GM21360 (cell line): ENCODE measurements around the gene F11R.
A peak's percentile ranks its signal among the peaks of the same experiment; 100 is the strongest.
"Not testable (repeated sequence)": the region's sequence is repeated elsewhere in the genome, so short reads cannot be mapped to it uniquely, and the experiment has no call there.

Experiments used
- ATAC-seq: cut with Tn5 transposase; IDR thresholded peaks from one replicate; pipeline ENCODE4 v1.9.1; 2021; ENCODE audit warnings: mild to moderate bottlenecking, moderate library complexity; ENCODE audit not compliant: unreplicated experiment

The F11R gene

GRCh38 chr1:161044908-161045735, 24.2 kb upstream of the F11R start:
- ATAC-seq, result peak; percentile 34

GRCh38 chr1:161044535-161044907, 23.6 kb upstream of the F11R start:
- ATAC-seq, result no peak

GRCh38 chr1:161039546-161039945, 18.6 kb upstream of the F11R start:
- no peak for ATAC-seq

GRCh38 chr1:161039154-161039545, 18.2 kb upstream of the F11R start:
- ATAC-seq, result no peak

- ATAC-seq, result peak; percentile 81
These were observed 17.7 kb upstream of the F11R start, which contains the start of gene TSTD1 for GRCh38 chr1:161038523-161039153. Gene TSTD1, minus strand, starts transcription at chr1:161038964. Its CDS starts 75 bp downstream, at chr1:161038889.

GRCh38 chr1:161037661-161038522, 16.9 kb upstream of the F11R start:
- ATAC-seq, result no peak

GRCh38 chr1:161033751-161034150, 12.8 kb upstream of the F11R start:
- ATAC-seq, result no peak

GRCh38 chr1:161032409-161032808, 11.5 kb upstream of the F11R start:
- ATAC-seq, result no peak

GRCh38 chr1:161031874-161032273, 10.9 kb upstream of the F11R start:
- no peak for ATAC-seq

- ATAC-seq, result not testable (repeated sequence)
These were observed 8.5 kb upstream of the F11R start for GRCh38 chr1:161029466-161029865.

- not testable (repeated sequence) for ATAC-seq
These were observed 6.0 kb upstream of the F11R start for GRCh38 chr1:161026954-161027353.

- not testable (repeated sequence) for ATAC-seq
These were observed 1.5 kb upstream of the F11R start for GRCh38 chr1:161022432-161022831.

GRCh38 chr1:161021970-161022353, 1.0 kb upstream of the F11R start:
- no peak for ATAC-seq

- peak; percentile 74 for ATAC-seq
These were observed 415 bp upstream of the F11R start for GRCh38 chr1:161021165-161021969.

- no peak for ATAC-seq
These were observed 1.0 kb downstream of the F11R start for GRCh38 chr1:161019751-161020495.

- ATAC-seq, result not testable (repeated sequence)
These were observed 1.8 kb downstream of the F11R start for GRCh38 chr1:161019111-161019660.

GRCh38 chr1:161018631-161018930, 2.4 kb downstream of the F11R start:
- ATAC-seq, result no peak

GRCh38 chr1:161017756-161018630, 3.0 kb downstream of the F11R start:
- ATAC-seq, result no peak

GRCh38 chr1:161017181-161017580, 3.8 kb downstream of the F11R start:
- not testable (repeated sequence) for ATAC-seq
